Esophagus squamous epithelium (tissue), 5 donors: ENCODE data around the gene ARHGEF1. TPM values are rescaled to one million over a fixed set of nuclear protein-coding genes. Genes with fewer than 3 reads are reported as not detected.

Experiments
- DNase-seq: peaks from one replicate; lab custom pipeline; 2025; lab: John Stamatoyannopoulos, UW
- H3K27ac ChIP-seq, 4 donors: fragments of 200-600 bp; sonication (generic); one replicate each; pipeline ENCODE4 v1.5.1; 2016 to 2019; ENCODE audit warnings: mild to moderate bottlenecking in 1 of 4
- H3K27me3 ChIP-seq, 4 donors: fragments of 200-600 bp; sonication (generic); 1 replicate in 3 of 4; 2 replicates in 1 of 4; pipeline versions ENCODE4 v1.5.1 to v1.6.0; 2017 to 2021; ENCODE audit warnings: antibody characterized with exemption in 1 of 4
- H3K36me3 ChIP-seq, 3 donors: fragments of 200-600 bp; sonication (generic); one replicate each; pipeline ENCODE4 v1.5.1; 2016 to 2019
- H3K4me1 ChIP-seq, 3 donors: fragments of 200-600 bp; sonication (generic); one replicate each; pipeline ENCODE4 v1.5.1; 2017 to 2019
- H3K4me3 ChIP-seq, 4 donors: fragments of 200-600 bp; sonication (generic); 1 replicate in 3 of 4; 2 replicates in 1 of 4; pipeline ENCODE4 v1.5.1; 2016 to 2019; ENCODE audit warnings: mild to moderate bottlenecking in 2 of 4, moderate library complexity in 1 of 4
- H3K9me3 ChIP-seq, 3 donors: fragments of 200-600 bp; sonication (generic); one replicate each; pipeline ENCODE4 v1.5.1; 2016 to 2019
- CTCF ChIP-seq, 6 experiments: fragments of 450-650 bp in 4 of 6; fragments of 200-600 bp in 2 of 6; sonication (generic) in 2 of 6; IDR thresholded peaks; one replicate each; pipeline ENCODE4 v1.5.1; 2016 to 2019; ENCODE audit warnings: antibody characterized with exemption in 6 of 6, mild to moderate bottlenecking in 4 of 6, moderate library complexity in 4 of 6
- POLR2A ChIP-seq, 4 donors: fragments of 450-650 bp; IDR thresholded peaks; one replicate each; pipeline ENCODE4 v1.6.1; 2017; ENCODE audit warnings: antibody characterized with exemption in 4 of 4, mild to moderate bottlenecking in 4 of 4, moderate library complexity in 3 of 4
- WGBS, 2 donors: methylation state at CpG; one replicate each; pipeline ENCODE4 v1.1.5; 2018; 5-methylcytosine and 5-hydroxymethylcytosine counted together
- intact Hi-C: fragments of 100-400 bp; cut with DNase I; formaldehyde crosslinking; loops from one replicate; pipeline ENCODE4 v1.15.0; 2022
- total RNA-seq, 4 donors: library from RNA; depleted of rRNA; stranded (reverse); fragments of >200 nt; gene quantifications; one replicate each; pipeline ENCODE4 v1.1.0, GENCODE V29; 2016
- donor health status: DM: yes; HTN: yes; CAD: no.

ARHGEF1 gene
- total RNA-seq, 4 donors from 2014 or later = 31.0 to 59.5 (median 56.2) TPM

- H3K4me3 ChIP-seq = no peak overlapping the region
- peaks cover 0 to 84% (median 24%) of the 10 kb centered on the region in 3 donors for H3K4me1 ChIP-seq
- no peak overlapping the region for H3K27ac ChIP-seq
- no peak for TF ChIP-seq CTCF (IDR thresholded peaks at IDR 0.05)
- no peak for TF ChIP-seq POLR2A (IDR thresholded peaks at IDR 0.05)
- no peaks in the 10 kb centered on the region for H3K27me3 ChIP-seq
- DNase-seq = no peak
- WGBS, 2 donors = 83 to 100% methylated on average over 2 to 4 of the region's 12 CpGs
- H3K9me3 ChIP-seq = no peaks in the 10 kb centered on the region
- peaks cover 31 to 90% (median 53%) of the 10 kb centered on the region in 3 donors for H3K36me3 ChIP-seq
- intact Hi-C loops = no loop called here
Observed at GRCh38 chr19:41868989-41869300, 14.0 kb upstream of the ARHGEF1 start.

- DNase-seq = no peak
- 66 to 85% methylated on average over 4 to 5 of the region's 13 CpGs for WGBS, 2 donors
- H3K9me3 ChIP-seq = no peaks in the 10 kb centered on the region
- peaks cover 26 to 85% (median 47%) of the 10 kb centered on the region in 3 donors for H3K36me3 ChIP-seq
- H3K27me3 ChIP-seq = no peaks in the 10 kb centered on the region
- H3K4me1 ChIP-seq = peaks cover 0 to 79% (median 20%) of the 10 kb centered on the region in 3 donors
- TF ChIP-seq CTCF (IDR thresholded peaks at IDR 0.05) (no peak), POLR2A (IDR thresholded peaks at IDR 0.05) (no peak)
- no peak overlapping the region for H3K4me3 ChIP-seq
- intact Hi-C loops = no loop called here
- no peak overlapping the region for H3K27ac ChIP-seq
Observed at GRCh38 chr19:41869374-41869955, 13.5 kb upstream of the ARHGEF1 start.

GRCh38 chr19:41870401-41870873, 12.5 kb upstream of the ARHGEF1 start:
- Histone ChIP-seq H3K9me3 (no peaks in the 10 kb centered on the region), H3K4me1 (peaks cover 0 to 69% (median 15%) of the 10 kb centered on the region in 3 donors), H3K27ac (no peak overlapping the region), H3K4me3 (no peak overlapping the region), H3K27me3 (no peaks in the 10 kb centered on the region), H3K36me3 (peaks cover 21 to 75% (median 38%) of the 10 kb centered on the region in 3 donors)
- no peak for DNase-seq
- intact Hi-C loops = loop anchor here (10.0 kb wide), 1 partner anchor 84 kb away; the partner anchor contains the start of gene RABAC1
- WGBS, 2 donors = 57 to 60% methylated on average over 3 of the region's 3 CpGs
- TF ChIP-seq CTCF (IDR thresholded peaks at IDR 0.05) (no peak), POLR2A (IDR thresholded peaks at IDR 0.05) (no peak)

- Histone ChIP-seq H3K27ac (peak overlapping the region in 2 of 4 donors; percentile 40 to 46), H3K27me3 (no peaks in the 10 kb centered on the region), H3K4me3 (no peak overlapping the region), H3K9me3 (no peaks in the 10 kb centered on the region), H3K4me1 (peaks cover 0 to 66% (median 10%) of the 10 kb centered on the region in 3 donors), H3K36me3 (peaks cover 21 to 62% (median 35%) of the 10 kb centered on the region in 3 donors)
- WGBS, 2 donors = 59% methylated on average over 6 of the region's 16 CpGs; no CpG with 5 or more reads in 1 of the 2 donors
- TF ChIP-seq CTCF (IDR thresholded peaks at IDR 0.05) = no peak
- no peak for TF ChIP-seq POLR2A (IDR thresholded peaks at IDR 0.05)
- DNase-seq = no peak
- intact Hi-C loops = loop anchor here (10.0 kb wide), 1 partner anchor 83 kb away; the partner anchor contains the start of gene RABAC1
Observed at GRCh38 chr19:41871573-41872383, 11.2 kb upstream of the ARHGEF1 start.

GRCh38 chr19:41872384-41872774, 10.6 kb upstream of the ARHGEF1 start:
- peaks cover 0 to 66% (median 10%) of the 10 kb centered on the region in 3 donors for H3K4me1 ChIP-seq
- no peak for DNase-seq
- peak overlapping the region in 2 of 4 donors; percentile 40 to 46 for H3K27ac ChIP-seq
- TF ChIP-seq POLR2A (IDR thresholded peaks at IDR 0.05) = no peak
- no peak for TF ChIP-seq CTCF (IDR thresholded peaks at IDR 0.05)
- H3K9me3 ChIP-seq = no peaks in the 10 kb centered on the region
- H3K4me3 ChIP-seq = no peak overlapping the region
- H3K36me3 ChIP-seq = peaks cover 21 to 56% (median 29%) of the 10 kb centered on the region in 3 donors
- intact Hi-C loops = loop anchor here (10.0 kb wide), 1 partner anchor 82 kb away; the partner anchor contains the start of gene RABAC1
- 76 to 82% methylated on average over 6 of the region's 12 CpGs for WGBS, 2 donors
- H3K27me3 ChIP-seq = no peaks in the 10 kb centered on the region
